Measurements from ENCODE around the gene ID2. TPM values are rescaled to one million over a fixed set of nuclear protein-coding genes. Genes with fewer than 3 reads are reported as not detected.

Gene ID2
- total RNA-seq, 1 experiment from 2014 or later = 90.9 TPM

DNA sequence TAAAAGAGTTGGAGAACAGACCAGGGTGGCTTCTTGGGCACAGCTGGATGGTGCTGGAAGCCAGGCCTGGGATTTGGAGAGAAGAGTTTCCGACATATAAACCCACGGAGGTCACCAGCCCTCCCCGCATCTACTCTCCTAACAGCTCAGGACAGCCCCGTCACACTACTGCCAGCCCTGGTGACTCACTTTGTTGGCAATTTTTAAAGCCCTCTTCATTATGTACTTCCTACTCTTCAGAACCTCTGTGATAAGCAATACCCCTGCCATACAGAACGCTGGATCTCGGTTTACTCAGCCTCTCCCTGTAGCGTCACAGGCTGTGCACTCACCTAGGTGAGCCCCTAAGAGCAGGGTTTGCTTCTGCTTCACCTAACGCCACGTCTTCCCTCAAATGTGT lies 48.1 kb downstream of the ID2 start:
- H3K4me3 ChIP-seq (ENCODE audit: low read depth, low read length) = no peak overlapping the region
- no peaks in the 10 kb centered on the region for H3K27me3 ChIP-seq (replicated peaks; ENCODE audit: control insufficient read depth, insufficient read depth, low read length)
- H3K27me3 Mint-ChIP-seq (ENCODE audit: insufficient read depth, unreplicated experiment) = no peaks in the 10 kb centered on the region
- CTCF ChIA-PET = no interaction called here
- no peak overlapping the region for H3K27ac Mint-ChIP-seq (ENCODE audit: unreplicated experiment)
- H3K4me1 ChIP-seq = no peaks in the 10 kb centered on the region
- no peaks in the 10 kb centered on the region; the same call in none of the 2 replicates for H3K36me3 ChIP-seq (ENCODE audit: control insufficient read depth, insufficient read depth, low read length)
- H3K9me3 Mint-ChIP-seq (ENCODE audit: unreplicated experiment) = no peaks in the 10 kb centered on the region
- intact Hi-C loops (cut with micrococcal nuclease; ENCODE audit: unreplicated experiment) = no loop called here
- H3K36me3 Mint-ChIP-seq (ENCODE audit: insufficient read depth, unreplicated experiment) = peaks cover 30% of the 10 kb centered on the region
- no peak overlapping the region for H3K4me3 Mint-ChIP-seq (ENCODE audit: unreplicated experiment)
- BruUV-seq (replicated peaks) = no TSS peak
- DNase-seq = no peak
- TF ChIP-seq, protein P1, sequence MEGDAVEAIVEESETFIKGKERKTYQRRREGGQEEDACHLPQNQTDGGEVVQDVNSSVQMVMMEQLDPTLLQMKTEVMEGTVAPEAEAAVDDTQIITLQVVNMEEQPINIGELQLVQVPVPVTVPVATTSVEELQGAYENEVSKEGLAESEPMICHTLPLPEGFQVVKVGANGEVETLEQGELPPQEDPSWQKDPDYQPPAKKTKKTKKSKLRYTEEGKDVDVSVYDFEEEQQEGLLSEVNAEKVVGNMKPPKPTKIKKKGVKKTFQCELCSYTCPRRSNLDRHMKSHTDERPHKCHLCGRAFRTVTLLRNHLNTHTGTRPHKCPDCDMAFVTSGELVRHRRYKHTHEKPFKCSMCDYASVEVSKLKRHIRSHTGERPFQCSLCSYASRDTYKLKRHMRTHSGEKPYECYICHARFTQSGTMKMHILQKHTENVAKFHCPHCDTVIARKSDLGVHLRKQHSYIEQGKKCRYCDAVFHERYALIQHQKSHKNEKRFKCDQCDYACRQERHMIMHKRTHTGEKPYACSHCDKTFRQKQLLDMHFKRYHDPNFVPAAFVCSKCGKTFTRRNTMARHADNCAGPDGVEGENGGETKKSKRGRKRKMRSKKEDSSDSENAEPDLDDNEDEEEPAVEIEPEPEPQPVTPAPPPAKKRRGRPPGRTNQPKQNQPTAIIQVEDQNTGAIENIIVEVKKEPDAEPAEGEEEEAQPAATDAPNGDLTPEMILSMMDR (IDR thresholded peaks at IDR 0.05; ENCODE audit: insufficient read depth in 1 of 2, low read depth in 1 of 2, low read length in 1 of 2, severe bottlenecking in 1 of 2, unreplicated experiment in 1 of 2) = no peak
- H3K9me3 ChIP-seq = no peaks in the 10 kb centered on the region
- H3K4me1 Mint-ChIP-seq (ENCODE audit: low read depth, unreplicated experiment) = no peaks in the 10 kb centered on the region
- POLR2A ChIA-PET = no interaction called here

DNA sequence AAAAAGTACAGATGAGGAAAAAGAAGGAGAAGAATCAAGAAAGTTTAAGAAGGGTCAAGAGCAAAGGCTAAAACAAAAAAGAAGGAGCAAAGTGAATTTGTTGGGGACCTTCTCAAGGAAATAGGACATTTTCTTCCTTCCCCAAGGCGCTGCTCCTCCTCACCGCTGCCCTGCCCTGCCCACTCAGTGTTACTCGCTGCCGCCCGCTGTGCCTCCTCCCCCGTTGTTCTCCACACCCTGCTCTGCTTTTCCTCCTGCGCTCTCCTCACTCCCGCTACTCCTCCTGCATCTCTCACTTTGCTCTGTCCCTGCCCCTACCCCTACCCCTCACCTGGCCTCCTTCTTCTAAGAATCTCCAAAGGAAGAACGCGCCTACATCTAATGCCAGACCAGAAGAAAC lies 50.7 kb downstream of the ID2 start:
- no TSS peak for BruUV-seq (replicated peaks)
- no peak for DNase-seq
- H3K36me3 Mint-ChIP-seq (ENCODE audit: insufficient read depth, unreplicated experiment) = peaks cover 30% of the 10 kb centered on the region
- intact Hi-C loops (cut with micrococcal nuclease; ENCODE audit: unreplicated experiment) = no loop called here
- no peaks in the 10 kb centered on the region for H3K27me3 Mint-ChIP-seq (ENCODE audit: insufficient read depth, unreplicated experiment)
- no peaks in the 10 kb centered on the region for H3K9me3 ChIP-seq
- H3K4me1 Mint-ChIP-seq (ENCODE audit: low read depth, unreplicated experiment) = no peaks in the 10 kb centered on the region
- H3K9me3 Mint-ChIP-seq (ENCODE audit: unreplicated experiment) = no peaks in the 10 kb centered on the region
- H3K4me1 ChIP-seq = no peaks in the 10 kb centered on the region
- H3K36me3 ChIP-seq (ENCODE audit: control insufficient read depth, insufficient read depth, low read length) = no peaks in the 10 kb centered on the region; the same call in none of the 2 replicates
- H3K4me3 Mint-ChIP-seq (ENCODE audit: unreplicated experiment) = no peak overlapping the region
- CTCF ChIA-PET = no interaction called here
- POLR2A ChIA-PET = no interaction called here
- TF ChIP-seq, protein P1 (IDR thresholded peaks at IDR 0.05; ENCODE audit: insufficient read depth in 1 of 2, low read depth in 1 of 2, low read length in 1 of 2, severe bottlenecking in 1 of 2, unreplicated experiment in 1 of 2) = no peak
- H3K27me3 ChIP-seq (replicated peaks; ENCODE audit: control insufficient read depth, insufficient read depth, low read length) = no peaks in the 10 kb centered on the region
- H3K4me3 ChIP-seq (ENCODE audit: low read depth, low read length) = no peak overlapping the region
- no peak overlapping the region for H3K27ac Mint-ChIP-seq (ENCODE audit: unreplicated experiment)

Other genes with a start within 250 kb of the ID2 start
- 32.3 and 32.8 TPM in 2 replicates for gene KIDINS220, start 155.6 kb downstream of the ID2 start, total RNA-seq (2022)

All from Caco-2 (cell line).